GM19240 (cell line): ENCODE results near the gene ESYT3.
"Not testable (repeated sequence)": the region's sequence is repeated elsewhere in the genome, so short reads cannot be mapped to it uniquely, and the experiment has no call there.

Experiments
- DNase-seq: peaks from one replicate; pipeline ENCODE4 v3.0.0; 2011; ENCODE audit warnings: low spot score; ENCODE audit not compliant: insufficient read length

Gene ESYT3

GRCh38 chr3:138408751-138409570 is 25.5 kb upstream of the ESYT3 start:
- no peak for DNase-seq

DNA sequence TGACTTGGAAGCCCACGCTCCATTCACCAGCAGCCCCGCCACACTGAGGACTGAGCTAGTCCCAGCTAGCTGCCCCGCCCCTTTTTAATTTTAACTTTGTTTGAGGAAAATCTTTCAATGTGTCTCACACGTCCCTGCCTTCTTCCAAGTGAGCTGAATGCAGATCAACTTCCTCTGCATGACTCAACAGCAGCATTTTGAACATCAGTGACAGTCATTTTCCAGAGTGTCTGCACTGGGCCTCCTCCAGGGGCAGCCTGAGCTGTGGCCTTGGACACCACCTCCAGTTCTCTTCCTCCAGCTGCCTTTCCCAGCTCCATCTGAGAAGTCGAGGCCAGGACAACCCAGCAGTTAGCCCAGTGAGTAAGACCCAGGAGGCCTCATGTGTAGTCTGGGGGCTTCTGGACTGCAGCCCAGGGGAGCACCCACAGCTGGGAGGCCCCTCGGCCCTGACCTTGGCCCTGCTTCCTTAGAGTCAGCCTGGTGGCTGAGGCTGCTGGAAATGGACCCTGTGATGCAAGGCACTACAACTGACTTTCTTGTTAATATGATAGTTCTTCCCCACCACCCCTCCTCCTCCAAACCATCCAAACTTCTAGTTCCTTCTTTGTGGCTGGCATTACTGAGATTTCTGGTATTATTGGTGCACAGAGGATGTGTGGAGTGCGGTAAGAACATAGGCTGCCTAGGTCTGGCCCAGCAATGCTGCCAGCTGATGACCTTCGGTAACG is 21.4 kb upstream of the ESYT3 start:
- no peak for DNase-seq

DNA sequence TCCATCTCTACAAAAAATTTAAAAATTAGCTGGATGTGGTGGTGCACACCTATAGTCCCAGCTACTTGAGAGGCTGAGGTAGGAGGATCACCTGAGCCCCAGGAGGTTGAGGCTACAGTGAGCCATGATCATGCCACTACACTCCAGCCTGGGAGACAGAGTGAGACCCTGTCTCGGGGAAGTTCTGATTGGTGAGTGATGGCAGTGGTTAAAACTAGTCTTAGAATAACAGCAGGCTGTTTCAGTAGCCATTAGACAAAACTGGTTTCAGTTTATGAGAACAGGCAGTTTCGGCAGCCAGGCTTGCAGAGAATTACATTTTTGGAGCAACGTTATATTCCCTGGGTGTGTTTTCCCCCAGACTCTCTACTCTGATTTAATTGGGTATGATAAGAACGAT is 18.2 kb upstream of the ESYT3 start:
- not testable (repeated sequence) for DNase-seq

GRCh38 chr3:138417559-138417982 is 16.8 kb upstream of the ESYT3 start:
- DNase-seq: peak; percentile 55

- DNase-seq: no peak
Measured at GRCh38 chr3:138418601-138419206, 15.7 kb upstream of the ESYT3 start.

DNA sequence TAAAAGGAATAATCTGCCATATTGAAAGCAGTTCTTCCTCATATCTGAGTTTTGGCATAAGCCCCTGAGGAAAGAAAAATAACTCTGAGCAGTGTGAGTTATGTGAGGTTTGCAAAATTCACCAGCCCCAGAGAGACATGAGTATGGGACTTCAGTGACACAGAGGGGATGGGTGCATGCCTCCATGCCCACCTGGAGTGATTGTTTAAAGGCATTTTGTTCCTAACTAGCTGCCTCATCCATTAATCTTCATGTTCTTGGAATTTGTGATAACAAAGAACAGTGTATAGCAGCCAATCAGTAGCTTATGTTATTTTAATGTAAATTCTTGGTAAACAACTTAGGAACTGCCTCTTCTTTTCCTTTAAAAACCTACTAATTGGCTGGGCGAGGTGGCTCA is 11.1 kb upstream of the ESYT3 start:
- DNase-seq: no peak

GRCh38 chr3:138424323-138424722 is 10.1 kb upstream of the ESYT3 start:
- no peak for DNase-seq

GRCh38 chr3:138426211-138426610 is 8.2 kb upstream of the ESYT3 start:
- no peak for DNase-seq

- DNase-seq: not testable (repeated sequence)
Measured at GRCh38 chr3:138426754-138427153, 7.7 kb upstream of the ESYT3 start.

DNA sequence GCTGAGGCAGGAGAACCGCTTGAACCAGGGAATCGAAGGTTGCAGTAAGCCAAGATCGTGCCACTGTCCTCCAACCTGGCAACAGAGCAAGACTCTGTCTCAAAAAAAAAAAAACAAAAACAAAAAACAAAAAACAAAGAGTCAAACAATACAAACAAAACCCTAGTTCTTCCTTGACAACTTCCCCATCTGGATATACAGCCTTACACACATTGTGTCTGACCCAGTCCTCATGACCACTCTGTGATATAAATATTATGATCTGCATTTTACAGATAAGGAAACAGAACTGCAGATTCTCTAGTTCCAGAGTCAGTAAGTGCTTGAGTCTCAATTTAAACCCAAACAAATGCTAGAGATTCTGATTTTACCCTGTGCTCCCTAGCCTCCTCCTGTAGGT is 4.8 kb upstream of the ESYT3 start:
- DNase-seq: no peak

DNA sequence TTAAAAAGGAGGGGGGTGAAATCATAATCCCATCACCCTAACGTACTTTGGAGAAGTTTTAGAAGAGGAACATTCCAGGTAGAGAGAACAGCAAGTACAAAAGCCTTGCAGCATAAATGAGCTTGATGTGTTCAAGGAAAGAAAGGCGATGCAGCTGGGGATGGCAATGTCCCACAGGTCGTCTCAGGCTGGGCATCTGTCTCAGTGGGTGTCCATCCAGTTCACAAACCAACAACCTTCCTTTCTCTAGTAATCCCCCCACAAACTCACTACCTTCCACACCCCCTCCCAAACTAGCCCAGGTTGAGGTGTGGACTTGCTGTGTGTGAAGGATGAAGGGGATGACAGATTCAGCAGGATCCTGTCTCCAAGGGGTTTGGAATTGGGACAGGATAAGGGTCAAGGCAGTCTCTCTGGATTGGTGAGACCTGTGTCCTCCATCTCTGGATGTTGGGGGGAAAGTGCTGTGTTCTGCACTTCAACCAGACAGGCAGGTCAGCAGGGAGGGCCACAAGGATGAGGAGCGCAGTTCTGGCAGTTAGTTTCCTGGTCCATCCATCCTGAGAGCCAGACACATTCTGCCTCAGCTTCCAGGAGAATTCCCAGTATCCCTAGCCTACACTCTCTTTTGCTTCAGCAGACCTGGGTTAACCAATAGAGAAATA is 1.7 kb upstream of the ESYT3 start:
- no peak for DNase-seq

DNA sequence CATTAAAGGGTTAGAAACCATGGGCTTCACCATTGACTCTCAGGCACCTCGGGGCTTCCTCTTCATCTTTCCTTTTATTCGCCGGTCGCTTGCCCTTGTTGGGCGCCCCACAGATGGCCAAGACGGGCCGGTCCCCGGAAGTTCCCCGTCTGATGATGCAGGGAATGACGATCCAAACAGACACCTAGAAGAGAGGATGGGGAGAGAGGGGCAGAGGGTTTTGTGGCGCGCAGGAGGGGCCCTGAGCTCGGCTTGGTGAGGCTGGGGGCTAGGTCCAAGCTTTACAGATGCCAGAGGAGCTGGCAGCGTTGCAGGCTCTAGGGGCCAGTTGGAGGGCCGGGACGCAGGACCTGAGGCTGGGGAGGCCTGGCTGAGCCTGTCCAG is 532 bp upstream of the ESYT3 start:
- no peak for DNase-seq

- no peak for DNase-seq
Measured at GRCh38 chr3:138434875-138435772, 708 bp downstream of the ESYT3 start.

DNA sequence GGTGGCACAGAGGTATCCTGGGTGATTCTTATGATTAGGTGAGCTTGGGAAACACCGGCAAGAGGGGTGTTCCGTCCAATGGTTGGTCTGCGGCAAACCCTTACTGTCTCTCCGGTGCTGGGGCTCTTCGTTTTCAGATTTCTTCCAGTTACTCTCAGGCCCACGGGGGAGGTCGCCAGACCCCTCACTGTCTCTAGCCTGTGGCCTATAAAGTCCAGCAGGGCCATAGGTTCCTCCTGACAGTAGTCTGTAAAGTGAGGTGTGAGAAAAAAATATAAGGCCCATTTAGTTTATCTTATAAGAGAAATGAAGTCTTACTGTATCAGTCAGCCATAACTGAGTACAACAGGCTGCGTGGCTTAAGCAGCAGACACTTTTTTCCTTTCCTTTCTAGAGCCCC is 1.4 kb downstream of the ESYT3 start:
- DNase-seq: no peak

GRCh38 chr3:138437281-138437680 is 2.9 kb downstream of the ESYT3 start:
- no peak for DNase-seq

- no peak for DNase-seq
Measured at GRCh38 chr3:138438896-138439295, 4.5 kb downstream of the ESYT3 start.

DNA sequence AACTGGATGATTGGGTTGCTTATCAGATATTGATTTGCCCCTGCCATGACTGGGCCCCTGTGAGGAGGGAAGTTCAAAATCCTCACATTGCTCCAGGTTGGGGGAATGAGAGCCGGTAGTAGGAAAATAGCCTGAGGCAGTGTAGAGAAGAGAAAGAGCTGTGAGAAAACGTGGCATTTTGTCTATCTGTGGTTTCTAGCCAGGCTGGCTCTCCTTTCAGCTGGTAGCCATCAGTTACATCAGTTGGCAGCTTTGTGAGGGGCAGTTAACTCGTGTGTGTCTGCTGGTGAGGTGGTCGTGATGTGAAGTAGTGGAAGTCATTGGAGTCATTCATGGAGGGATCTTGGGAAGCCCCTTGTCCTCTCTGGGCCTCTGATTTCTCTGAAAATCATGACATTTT is 5.2 kb downstream of the ESYT3 start:
- no peak for DNase-seq

DNA sequence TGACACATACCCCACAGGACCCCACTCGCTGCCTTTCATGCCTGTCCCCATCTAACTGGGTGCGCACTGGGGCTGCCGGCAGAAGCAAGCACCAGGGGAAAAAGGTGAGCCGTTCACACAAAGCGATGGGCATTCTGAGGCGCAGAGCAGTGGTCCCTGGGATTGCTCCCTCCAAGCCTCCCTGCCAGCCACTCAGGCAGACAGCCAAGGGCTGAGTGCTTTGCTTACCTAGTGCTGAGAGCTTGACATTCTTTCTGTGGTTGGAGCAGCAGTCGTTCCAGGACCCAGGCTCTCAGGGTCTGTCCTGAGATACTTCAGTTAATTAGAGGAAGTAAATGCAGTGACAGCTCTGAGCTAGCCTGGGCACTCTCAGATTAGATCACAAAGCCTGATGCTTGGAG is 5.7 kb downstream of the ESYT3 start:
- DNase-seq: no peak

GRCh38 chr3:138440596-138440995 is 6.2 kb downstream of the ESYT3 start:
- no peak for DNase-seq

DNA sequence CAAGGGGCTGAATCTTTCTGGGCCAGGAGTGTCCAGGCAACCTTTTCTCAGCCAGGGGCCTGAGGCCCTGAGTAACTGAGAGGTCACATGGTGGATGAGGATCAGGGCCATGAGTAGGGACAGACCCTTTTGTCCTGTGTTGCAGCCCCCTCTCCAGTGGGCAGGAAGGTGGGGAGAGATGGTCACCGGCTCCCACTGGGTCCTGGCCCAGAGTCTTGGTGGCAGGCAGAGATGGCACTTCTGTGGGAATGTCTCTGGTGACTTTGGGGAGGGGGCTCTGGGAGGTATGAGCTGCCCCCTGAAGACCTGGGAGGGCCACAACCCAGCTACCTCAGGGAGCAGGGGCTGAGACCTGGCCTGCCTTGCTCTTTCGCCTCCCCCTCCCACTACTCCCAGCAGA is 6.8 kb downstream of the ESYT3 start:
- no peak for DNase-seq

DNA sequence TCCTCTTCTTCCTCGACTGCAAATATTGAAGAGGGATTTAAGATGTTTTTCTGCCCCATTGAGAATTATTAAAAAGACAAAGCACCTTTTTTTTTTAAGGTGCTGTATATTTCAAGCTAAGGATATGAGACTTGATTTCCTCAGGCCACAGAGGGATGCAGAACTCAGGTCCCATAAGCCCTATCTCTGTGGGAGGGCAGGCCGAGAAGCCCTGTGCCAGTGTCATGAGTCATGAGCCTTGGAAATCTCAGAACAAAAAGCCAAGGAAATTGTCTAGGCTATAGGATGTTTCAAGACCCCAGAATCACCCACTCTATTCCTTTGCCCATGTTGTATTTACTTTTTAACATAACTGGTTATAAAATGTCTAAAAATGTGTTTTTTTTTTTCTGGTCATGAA is 7.3 kb downstream of the ESYT3 start:
- DNase-seq: no peak
